Stimulated activated CD4-positive, alpha-beta T cell treated with anti-CD3 and anti-CD28 coated beads, Interleukin-12 subunit alpha, Interleukin-12 subunit beta, amount 100 ng/mL, for 4 hours (primary cell): Measurements from ENCODE around the gene ADAMTSL3.
"Not testable (repeated sequence)": the region's sequence is repeated elsewhere in the genome, so short reads cannot be mapped to it uniquely, and the experiment has no call there.

ENCODE experiments used
- DNase-seq: peaks from one replicate; pipeline ENCODE4 v3.0.0-alpha.2; 2020

The ADAMTSL3 gene

DNA sequence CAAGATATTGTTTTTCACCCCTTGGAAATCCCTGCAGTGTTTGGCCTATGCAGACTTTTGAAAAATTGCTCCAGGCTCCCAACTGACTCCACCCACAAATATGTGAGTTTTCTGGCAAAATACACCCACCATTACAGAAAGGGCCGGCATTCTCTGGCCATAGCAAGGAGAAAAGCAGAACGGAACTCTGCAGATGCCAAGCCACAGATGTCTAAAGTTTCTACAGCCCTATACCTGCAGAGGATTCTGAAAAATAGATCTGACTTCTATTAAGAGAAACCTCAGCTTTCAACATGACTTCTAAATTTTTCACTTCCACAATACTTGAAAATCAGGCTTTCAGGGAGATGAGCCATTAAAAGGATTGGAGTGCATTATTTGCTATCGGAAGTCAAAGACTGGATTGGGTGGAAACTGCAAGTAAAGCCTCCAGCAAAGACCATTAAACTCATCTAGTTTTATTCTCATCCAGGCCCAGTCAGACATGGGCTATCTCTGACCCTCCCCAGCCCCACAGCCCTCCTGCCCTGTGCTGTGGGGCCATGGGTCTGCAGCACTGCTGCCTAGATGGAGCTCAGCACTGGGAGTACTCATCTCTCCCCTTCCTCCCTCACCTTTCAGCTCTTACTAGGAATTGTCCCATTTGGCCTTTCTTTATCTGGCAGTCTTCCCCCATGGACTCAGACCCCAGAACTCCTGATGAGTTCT lies 338.6 kb downstream of the ADAMTSL3 start:
- no peak for DNase-seq

DNA sequence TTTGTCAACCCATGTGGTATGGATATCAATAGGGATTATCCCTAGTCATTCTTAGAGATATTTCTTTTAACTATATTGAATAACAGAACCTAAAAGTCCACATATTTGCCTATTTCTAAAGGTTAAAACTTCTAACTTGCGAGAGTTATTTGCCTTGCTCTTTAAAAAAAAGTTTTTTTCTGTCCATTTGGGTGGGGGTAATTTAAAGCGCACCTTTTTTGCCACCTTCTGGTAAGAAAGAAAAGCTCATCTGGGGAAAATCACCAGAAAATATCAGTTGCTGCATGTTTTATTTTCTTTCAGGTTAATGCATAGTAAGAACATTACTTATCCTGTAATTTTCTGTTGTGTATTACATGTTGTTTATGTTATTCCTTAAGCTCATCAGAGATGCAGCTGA lies 339.7 kb downstream of the ADAMTSL3 start:
- no peak for DNase-seq

DNA sequence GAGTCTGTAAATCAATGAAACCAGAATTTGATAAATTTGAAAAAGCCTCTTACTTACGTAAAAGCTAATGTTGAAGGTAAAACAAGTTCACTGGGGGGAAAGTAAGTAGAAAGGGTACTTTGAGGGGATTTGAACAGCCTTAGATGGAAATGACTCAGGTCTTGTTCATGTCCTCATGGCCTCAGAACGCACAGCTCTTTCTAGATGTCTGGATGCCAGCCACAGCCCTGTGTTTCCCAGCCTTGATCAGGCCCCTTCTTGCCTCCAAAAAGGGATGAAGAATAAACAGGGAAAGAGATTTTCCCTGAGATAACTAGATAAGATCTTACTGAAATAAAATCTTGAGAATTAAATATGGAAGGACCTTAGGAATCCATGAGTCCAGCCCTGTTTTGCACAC lies 344.6 kb downstream of the ADAMTSL3 start:
- no peak for DNase-seq

DNA sequence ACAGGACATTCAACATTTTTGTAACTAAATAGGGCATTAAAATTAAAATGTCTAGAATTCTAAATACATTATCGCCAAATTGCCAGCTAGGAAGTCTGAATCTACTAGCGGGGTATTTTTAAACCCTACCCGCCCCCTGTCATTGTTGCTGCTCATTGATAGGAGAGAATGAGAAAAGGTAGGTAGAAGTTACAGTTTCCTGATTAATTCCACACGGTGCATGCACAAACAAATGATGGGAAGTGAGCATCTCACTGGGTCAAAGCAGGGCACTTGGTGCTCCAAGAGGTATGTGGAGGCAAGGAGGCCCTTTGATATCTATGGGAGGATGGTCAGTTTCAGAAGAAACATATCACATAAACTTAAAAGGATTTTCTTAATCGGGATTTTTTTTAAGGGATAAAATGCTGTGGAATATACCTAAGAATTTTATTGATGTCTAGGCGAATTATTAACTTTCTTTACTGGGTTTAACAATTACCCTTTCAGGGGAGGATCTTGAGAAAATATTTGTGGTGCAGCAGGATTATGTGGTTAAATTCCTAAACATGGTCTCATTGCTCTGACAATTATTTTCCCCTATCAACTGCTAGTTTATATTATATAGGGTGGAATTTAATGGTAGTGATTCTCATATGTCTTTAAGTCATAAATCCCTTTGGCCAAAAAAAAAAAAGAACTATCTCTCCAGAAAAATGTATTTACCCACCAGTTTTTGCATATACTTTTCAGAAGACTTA lies 345.6 kb downstream of the ADAMTSL3 start:
- DNase-seq = no peak

DNA sequence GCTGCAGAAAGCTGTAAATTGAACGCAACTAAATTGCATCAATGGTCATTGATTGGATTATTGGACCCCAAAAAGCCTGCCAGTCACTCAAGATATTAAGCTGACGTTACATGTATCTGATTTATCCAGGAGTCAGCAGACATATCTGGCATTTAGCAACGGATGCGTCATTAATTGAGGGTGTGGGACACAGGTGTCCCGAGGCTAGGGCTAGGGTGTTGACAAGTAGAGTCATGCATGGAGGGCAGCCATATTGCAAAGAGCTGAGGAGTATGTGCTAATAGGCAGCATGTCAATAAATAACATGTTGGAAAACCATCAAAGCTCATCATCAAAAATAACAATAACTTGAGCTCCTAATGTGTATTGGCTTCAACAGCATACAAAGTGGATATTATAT lies 347.1 kb downstream of the ADAMTSL3 start:
- no peak for DNase-seq

DNA sequence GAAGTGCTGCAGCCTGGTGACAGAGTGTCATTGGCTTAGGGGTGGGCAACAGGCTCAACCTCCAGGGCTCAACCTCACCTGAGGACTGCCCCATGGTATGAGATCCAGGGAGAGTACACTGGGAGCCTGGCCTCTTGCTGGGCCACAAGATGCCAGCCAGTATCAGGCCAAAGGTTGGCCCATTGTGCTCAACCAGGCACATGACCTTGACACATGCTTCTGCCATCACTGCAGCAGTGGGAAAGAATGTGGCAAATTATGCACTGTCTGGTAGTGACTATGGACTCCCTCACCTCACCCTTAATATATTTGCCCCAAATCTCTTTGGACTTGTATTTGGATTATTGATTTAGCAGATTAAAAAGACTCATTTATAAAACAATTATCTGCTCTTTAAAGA lies 347.7 kb downstream of the ADAMTSL3 start:
- no peak for DNase-seq

DNA sequence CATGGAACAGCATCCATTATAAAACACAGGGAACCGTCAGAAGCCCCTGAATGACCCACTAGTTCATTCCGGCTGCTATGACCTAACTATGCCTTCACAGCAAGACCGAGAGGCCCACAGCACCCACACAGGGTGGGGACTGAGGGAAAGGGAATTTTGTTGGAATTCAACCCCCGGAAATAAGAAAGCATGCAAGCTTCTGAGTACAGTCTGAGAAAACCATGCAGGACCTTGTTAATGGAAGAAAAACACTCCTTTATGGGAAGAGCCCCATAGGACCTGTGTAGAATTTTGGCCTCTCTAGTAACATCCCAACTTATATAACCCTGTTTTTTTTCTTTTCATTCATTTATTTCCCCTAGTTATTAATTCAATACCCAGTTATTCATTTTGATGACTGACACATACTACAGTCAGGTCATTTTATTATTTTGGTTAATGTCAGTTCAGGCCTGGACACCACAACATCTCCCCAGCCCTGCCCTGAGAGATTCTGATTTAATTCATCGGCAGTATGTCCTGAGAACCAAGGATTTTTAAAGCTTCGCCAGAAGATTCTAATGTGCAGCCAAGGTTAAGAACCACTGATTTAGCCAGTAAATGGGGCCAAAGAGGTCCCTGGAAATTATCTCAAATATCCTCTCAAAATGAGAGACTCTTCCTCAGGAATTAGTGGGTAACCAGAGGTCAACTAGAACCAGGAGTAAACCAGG lies 350.0 kb downstream of the ADAMTSL3 start:
- DNase-seq = no peak

DNA sequence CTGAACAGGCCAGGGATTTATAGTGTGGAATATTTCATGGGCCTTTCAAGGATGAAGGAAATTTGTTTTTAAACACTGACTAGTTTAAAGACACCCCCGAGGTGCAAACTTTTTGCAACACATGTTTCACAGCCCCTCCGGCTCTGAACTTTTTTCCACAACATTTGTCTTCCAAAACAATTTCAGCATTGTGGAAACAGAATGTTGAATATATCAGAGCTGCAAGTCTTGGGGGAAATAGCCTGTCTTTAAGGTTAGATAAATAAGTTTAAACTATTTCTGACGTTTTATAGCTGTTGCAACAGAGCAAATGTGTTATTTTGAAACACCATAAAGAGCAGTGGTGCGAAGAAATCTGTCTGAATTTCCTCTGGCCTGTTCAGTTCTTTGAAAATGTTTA lies 352.5 kb downstream of the ADAMTSL3 start:
- DNase-seq = no peak

DNA sequence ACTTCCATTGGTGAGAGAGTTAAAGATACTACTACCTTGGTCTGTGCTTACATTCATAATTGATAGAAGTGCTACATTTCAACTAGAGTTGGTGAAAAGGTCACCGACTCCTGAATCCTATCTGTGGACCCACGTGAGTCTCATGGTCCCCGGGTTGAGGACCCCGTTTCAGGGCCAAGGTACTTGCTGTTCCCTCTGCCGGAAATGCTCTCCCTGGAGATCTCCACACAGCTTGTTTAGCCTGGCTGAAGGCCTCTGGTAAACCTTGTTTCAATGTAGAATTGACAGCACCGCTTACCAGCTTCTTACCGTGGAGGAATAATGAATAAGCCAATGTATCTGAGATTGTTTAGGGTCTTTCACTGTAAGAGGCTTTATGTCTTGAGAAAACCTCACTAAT lies 355.7 kb downstream of the ADAMTSL3 start:
- no peak for DNase-seq

DNA sequence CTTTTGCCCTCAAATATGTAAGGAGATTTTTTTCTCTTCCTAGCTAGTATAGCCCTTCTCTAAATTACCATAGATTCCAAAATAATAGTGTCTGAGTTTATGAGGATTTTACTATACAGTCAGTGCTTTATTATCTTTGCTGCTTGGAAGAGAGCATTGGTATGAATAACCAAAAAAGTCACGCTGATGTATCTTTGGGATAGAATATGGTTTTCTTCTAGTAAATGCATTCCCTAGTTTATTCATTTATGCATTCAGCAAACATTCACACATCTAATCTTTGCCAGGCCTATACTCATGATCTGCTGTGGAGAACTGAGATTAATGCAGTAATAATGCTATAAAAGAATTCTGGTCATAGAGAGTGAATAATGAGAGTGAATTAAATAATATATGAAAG lies 356.3 kb downstream of the ADAMTSL3 start:
- no peak for DNase-seq

DNA sequence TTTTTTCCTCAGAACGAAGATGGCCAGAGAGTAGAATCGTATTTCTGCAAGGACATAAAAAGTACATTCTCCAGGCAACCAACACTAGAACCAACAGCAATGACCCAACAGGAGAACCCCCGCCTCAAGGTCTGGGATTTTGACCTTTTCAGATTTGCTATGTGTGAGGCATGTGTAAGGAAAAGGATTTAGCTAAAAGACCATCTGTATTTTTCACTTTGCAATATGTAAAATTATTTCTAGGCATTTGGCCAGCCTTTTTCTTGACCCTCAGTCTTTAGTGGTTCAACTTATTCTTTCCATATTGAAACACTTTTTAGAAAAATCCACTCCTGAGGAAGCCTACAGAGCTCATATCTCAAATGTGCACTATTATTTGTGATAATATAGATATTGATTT lies 362.4 kb downstream of the ADAMTSL3 start:
- no peak for DNase-seq

DNA sequence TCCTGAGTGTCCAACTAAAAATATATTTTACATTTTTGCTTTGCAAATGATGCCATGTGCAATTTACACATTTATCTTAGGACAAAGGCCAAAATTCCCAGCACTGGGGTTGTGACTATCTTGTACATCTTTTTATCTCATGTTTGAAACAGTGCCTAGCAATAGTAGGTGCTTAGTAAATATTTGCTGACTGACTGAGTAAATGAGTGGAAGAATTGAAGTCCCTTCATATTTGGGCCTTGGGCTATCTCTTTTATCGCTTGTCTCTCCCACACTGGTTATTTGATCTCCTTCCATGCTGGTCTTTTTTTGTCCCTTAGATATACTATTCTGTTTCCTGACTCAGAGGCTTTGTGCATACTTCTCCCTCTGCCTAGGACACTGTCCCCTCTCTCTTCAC lies 368.6 kb downstream of the ADAMTSL3 start:
- no peak for DNase-seq

DNA sequence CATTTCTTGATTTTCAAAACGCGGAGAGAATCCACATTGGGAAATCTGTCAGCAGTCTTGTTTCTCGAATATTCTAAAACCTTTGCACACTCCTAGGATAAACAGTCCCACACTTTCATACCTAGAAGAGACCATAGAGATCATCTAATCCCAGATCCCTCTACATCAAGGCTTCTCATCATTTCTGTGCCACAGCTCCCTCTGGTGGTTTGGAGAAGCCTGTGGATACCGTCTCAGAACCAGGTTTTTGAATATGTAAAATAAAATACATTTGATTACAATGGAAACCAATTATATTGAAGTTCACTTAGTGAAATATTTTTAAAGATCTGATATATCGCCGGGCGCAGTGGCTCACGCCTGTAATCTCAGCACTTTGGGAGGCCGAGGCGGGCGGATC lies 369.7 kb downstream of the ADAMTSL3 start:
- DNase-seq = no peak

DNA sequence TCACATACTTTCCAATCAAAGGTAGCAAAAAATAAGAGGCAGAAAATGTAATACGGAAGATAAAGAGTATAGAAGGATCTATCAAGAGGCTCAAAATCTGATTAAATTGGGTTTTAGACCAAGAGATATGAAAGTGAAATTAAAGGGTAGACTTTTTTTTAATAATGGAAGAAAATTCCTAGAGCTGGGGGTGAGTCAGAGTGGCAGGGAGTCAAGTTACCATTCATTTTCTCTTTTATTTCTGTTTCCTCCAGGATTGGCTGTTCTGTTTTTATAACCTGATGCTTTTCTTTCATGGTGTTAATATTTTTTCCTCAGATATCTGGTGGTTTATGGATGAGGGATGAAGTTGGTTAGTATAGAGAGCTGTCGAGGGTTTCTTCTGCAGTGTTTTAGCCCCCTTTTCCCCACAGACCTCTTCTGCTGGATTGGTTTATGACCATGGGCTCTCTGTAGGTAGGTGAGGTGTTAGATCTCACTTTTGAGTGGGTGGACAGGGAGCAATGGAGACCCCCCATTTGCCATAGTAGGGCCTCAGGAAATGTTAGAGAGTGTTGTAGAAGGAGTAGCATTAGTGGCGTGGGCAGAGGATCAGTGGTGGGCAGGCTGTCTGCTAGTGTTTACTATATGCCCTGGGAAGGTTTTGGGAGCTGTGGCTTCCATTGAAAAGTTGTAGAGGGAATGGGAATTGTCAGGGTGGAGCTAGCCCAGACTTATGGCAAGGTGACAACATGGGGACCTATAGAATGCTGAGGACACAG lies 380.1 kb downstream of the ADAMTSL3 start:
- no peak for DNase-seq

DNA sequence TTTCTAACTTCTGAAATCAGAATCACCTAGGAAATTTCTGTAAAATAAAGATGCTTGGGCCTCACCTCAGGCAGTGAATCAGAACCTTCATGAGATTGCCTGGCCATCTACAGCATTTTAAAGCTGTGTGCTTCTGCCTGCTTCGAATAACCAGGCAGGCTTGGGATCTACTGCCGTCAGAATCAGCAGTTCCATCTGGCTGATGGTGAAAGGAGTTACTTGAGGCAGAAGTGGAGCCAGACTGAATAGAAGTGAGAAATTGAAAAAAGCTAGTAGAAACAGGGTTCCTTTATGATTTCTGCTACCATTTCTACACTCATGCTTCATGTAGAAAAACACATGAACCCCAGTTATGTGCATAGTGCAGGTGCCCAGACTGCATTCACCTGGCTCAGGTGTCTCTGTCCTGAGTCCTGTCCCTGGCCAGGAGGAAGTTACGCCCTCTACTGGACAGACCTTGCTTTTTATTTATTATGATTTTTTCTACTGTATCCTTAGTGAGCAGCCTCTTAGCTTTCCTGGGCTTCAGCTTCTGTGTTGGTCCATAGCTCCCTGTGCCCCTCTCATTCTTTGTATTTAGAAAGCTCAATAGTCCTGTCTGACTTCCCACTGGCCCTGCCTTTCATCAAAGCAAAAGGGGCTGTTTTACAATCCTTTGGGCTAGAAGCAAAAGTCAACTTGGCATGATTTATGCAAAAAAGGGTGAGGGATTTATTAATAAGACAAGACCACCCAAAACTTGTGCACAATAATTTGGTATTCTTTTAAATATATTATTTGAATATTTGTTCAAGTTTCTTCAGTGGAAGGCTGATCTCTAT lies 380.9 kb downstream of the ADAMTSL3 start:
- DNase-seq = no peak

DNA sequence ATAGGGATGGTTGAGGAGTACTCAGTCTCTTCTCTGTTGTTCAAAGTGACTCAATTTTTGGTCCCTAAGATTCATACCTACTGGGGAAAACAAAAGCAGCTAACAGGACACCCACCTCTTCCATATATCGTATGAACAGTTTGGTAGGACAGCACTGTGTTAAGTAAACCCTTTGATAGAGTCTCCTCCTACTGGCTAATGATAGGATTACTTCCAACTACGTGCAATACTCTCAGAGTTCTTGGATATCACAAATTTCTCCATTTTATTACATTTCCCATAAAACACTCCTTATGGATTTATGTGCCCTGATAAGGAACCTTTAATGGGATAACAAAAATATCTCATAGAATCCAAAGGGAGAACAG lies 381.5 kb downstream of the ADAMTSL3 start:
- no peak for DNase-seq

DNA sequence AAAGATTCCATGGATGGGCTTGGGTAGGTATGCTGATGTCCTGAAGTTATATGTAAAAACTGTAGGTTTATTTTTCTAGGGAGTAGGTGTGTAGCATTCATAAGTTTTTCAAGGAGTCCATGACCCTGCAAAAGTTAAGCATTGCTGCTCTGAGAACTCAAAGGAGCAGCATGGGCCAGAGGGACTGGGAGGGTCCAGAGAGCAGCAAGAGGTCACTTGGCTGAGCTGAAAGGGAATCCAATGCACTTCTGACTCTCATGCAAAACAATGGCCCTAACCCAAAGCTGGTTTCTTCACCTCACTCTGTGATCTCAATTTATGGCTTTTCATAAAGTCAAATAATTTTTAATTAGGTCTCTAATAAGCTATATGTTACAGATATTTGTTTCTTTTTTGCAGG lies 383.4 kb downstream of the ADAMTSL3 start:
- no peak for DNase-seq

DNA sequence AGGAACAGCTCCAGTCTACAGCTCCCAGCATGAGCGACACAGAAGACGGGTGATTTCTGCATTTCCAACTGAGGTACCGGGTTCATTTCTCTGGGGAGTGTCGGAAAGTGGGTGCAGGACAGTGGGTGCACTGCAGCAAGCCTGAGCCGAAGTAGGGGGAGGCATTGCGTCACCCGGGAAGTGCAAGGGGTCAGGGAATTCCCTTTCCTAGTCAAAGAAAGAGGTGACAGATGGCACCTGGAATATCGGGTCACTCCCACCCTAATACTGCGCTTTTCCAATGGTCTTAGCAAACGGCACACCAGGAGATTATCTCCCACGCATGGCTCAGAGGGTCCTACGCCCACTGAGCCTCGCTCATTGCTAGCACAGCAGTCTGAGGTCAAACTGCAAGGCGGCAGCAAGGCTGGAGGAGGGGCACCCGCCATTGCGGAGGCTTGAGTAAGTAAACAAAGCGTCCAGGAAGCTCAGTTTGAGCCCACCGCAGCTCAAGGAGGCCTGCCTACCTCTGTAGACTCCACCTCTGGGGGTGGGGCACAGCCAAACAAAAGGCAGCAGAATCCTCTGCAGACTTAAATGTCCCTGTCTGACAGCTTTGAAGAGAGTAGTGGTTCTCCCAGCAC lies 388.6 kb downstream of the ADAMTSL3 start:
- not testable (repeated sequence) for DNase-seq

DNA sequence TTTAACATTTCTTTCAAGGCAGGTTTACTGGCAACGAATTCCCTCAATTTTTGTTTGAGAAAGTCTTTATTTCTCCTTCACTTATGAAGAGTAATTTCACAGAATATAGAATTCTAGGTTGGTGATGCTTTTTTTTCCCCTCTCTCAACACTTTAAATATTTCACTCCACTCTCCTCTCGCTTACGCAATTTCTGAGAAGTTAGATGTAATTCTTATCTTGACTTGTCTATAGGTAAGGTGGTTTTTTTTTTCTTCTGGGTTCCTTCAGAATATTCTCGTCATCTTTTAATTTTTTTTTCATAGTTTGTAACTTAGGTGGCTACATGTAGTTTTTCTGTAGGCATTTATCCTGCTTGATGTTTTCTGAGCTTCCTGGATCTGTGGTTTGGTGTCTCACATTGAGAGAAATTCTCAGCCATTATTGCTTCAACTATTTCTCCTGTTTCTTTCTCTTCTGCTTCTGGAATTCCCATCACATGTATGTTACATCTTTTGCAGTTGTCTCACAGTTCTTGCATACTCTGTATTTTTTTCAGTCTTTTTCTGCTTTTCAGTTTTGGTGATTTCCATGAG lies 392.2 kb downstream of the ADAMTSL3 start:
- no peak for DNase-seq

DNA sequence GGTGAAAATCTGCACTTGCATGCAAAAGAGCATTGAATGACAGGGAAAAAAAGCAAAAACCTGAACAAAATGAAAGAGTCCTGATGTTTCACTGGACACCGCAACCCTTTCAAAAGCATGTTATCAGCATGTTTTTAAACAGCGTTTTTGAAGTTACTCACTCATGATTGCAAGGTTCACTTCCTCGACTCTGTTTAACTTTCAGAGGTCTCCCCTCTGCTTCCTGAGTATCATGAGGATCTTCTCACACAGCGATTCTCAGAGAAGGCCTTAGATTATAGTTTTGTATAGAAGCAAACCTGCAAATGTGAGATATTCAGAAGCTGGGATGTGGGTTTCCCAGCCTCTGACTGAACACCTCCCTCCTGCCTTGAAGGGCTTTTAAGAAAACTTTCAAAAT lies 395.6 kb downstream of the ADAMTSL3 start:
- DNase-seq = not testable (repeated sequence)

DNA sequence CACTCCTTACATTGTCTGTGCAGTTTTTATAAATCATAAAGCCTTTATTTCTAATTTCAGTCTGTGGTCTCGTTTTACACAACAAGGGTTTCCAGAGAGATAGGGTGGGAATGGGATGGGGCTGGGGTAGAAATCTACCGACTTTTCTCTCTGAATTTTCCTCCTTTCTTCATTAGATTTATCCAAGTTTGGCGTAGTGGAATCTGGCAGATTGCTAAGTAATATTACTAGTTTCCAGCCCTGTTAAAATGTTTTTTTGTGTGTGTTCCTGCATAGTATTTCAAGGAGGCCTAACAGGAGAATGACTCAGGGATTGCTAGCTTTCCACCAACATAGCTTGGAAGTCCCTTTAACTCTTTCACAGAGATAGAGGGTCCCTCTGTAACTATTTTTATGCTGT lies 396.2 kb downstream of the ADAMTSL3 start:
- DNase-seq = no peak

DNA sequence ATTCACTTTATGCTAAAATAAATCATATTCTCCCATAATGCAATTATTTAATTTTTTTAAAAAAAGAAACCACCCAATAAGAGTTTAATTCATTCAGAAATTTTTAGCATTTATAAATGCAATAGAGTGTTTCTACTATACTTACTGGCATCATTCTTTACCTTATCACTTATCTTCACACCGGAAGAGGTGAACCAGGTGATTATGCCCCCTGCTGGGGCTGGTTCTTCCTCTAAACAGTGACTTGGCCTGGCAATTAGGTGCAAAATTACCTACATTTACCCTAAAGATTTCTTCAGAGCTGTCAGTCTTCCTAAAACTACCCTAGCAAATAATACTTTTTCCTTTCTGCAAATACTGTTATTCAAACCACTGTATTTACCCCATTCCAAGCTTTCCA lies 397.2 kb downstream of the ADAMTSL3 start:
- not testable (repeated sequence) for DNase-seq
